H1 (cell line): ENCODE measurements around the gene RECK.

Experiments used
- BCL11A ChIP-seq, 2 experiments: IDR thresholded peaks; one replicate each; pipeline ENCODE4 v1.6.1; 2011; ENCODE audit warnings: low read depth in 2 of 2, low read length in 2 of 2, mild to moderate bottlenecking in 2 of 2
- CHD1 ChIP-seq: IDR thresholded peaks from 2 replicates; pipeline ENCODE4 v1.6.1; 2012; ENCODE audit warnings: low read depth, low read length, improper control_type of control experiment
- CHD7 ChIP-seq: fragments of 300-600 bp; sonication (generic); IDR thresholded peaks from 2 replicates; pipeline ENCODE4 v1.7.1; 2012; ENCODE audit warnings: low read length, moderate library complexity, mild to moderate bottlenecking, inconsistent platforms; ENCODE audit not compliant: insufficient replicate concordance
- CREB1 ChIP-seq: IDR thresholded peaks from 2 replicates; pipeline ENCODE4 v1.6.1; 2012; ENCODE audit warnings: inconsistent platforms
- CTCF ChIP-seq, 3 experiments: IDR thresholded peaks; 1 replicate in 2 of 3; 2 replicates in 1 of 3; pipeline versions ENCODE4 v1.5.1 to v1.6.1; 2011; ENCODE audit warnings: low read length in 3 of 3, mild to moderate bottlenecking in 3 of 3, inconsistent platforms in 2 of 3, low read depth in 1 of 3, moderate library complexity in 1 of 3; ENCODE audit not compliant: insufficient read depth in 1 of 3; ENCODE audit errors: control extremely low read depth in 1 of 3
- EZH2 ChIP-seq: fragments of 200-600 bp; sonication (generic); IDR thresholded peaks from 2 replicates; pipeline ENCODE4 v1.7.1; 2012; ENCODE audit warnings: low read depth, mild to moderate bottlenecking, moderate library complexity, low read length, inconsistent platforms; ENCODE audit not compliant: severe bottlenecking
- MAX ChIP-seq: IDR thresholded peaks from 2 replicates; pipeline ENCODE4 v1.6.1; 2012; ENCODE audit warnings: inconsistent platforms
- NRF1 ChIP-seq: IDR thresholded peaks from 2 replicates; pipeline ENCODE4 v1.6.1; 2011; ENCODE audit warnings: mild to moderate bottlenecking, low read depth, low read length, improper control_type of control experiment
- PHF8 ChIP-seq: fragments of 200-600 bp; sonication (generic); conservative IDR thresholded peaks from 2 replicates; pipeline ENCODE4 v1.7.1; 2012; ENCODE audit warnings: low read depth, mild to moderate bottlenecking, inconsistent platforms, low read length, moderate library complexity
- POLR2A ChIP-seq, 2 experiments: IDR thresholded peaks; 1 replicate in 1 of 2; 2 replicates in 1 of 2; pipeline ENCODE4 v1.6.1; 2011; ENCODE audit warnings: low read depth in 2 of 2, low read length in 2 of 2, mild to moderate bottlenecking in 2 of 2; ENCODE audit errors: control extremely low read depth in 1 of 2
- POLR2AphosphoS5 ChIP-seq: IDR thresholded peaks from 2 replicates; pipeline ENCODE4 v1.6.1; 2011; ENCODE audit warnings: low read depth, low read length
- RAD21 ChIP-seq, 2 experiments: IDR thresholded peaks in 1 of 2; conservative IDR thresholded peaks in 1 of 2; 2 replicates each; pipeline ENCODE4 v1.6.1; 2011; ENCODE audit warnings: low read depth in 2 of 2, low read length in 2 of 2, improper control_type of control experiment in 1 of 2, inconsistent platforms in 1 of 2, mild to moderate bottlenecking in 1 of 2, moderate library complexity in 1 of 2
- SAP30 ChIP-seq: fragments of 300-600 bp; sonication (generic); IDR thresholded peaks from 2 replicates; pipeline ENCODE4 v1.7.1; 2012; ENCODE audit warnings: low read length, moderate library complexity, mild to moderate bottlenecking, inconsistent platforms; ENCODE audit not compliant: insufficient read depth, insufficient replicate concordance
- SP1 ChIP-seq: IDR thresholded peaks from 2 replicates; pipeline ENCODE4 v1.6.1; 2011; ENCODE audit warnings: low read depth, low read length

GRCh38 chr9:35993976-35994720 lies 42.6 kb upstream of the RECK start:
- no peak for TF ChIP-seq CTCF (IDR thresholded peaks at IDR 0.05; ENCODE audit: control extremely low read depth in 1 of 3, insufficient read depth in 1 of 3, low read depth in 1 of 3, low read length in 3 of 3)
- no peak for TF ChIP-seq BCL11A (IDR thresholded peaks at IDR 0.05; ENCODE audit: low read depth in 2 of 2, low read length in 2 of 2)
- TF ChIP-seq EZH2, result no peak
- no peak for TF ChIP-seq PHF8
- TF ChIP-seq POLR2A (IDR thresholded peaks at IDR 0.05; ENCODE audit: control extremely low read depth in 1 of 2, low read depth in 2 of 2, low read length in 2 of 2), result no peak
- no peak for TF ChIP-seq RAD21 (IDR thresholded peaks at IDR 0.05 in 1 of 2, conservative IDR thresholded peaks at IDR 0.05 in 1 of 2; ENCODE audit: low read depth in 2 of 2, low read length in 2 of 2)
- no peak for TF ChIP-seq POLR2AphosphoS5
- TF ChIP-seq NRF1, result no peak
- TF ChIP-seq CHD1, result no peak
- no peak for TF ChIP-seq MAX
- no peak for TF ChIP-seq SP1
- TF ChIP-seq CHD7, result no peak
- no peak for TF ChIP-seq SAP30
- TF ChIP-seq CREB1, result no peak
